HG03432 (cell line): ENCODE results near the gene TMED4.
"Not testable (repeated sequence)": the region's sequence is repeated elsewhere in the genome, so short reads cannot be mapped to it uniquely, and the experiment has no call there.

ENCODE experiments used
- ATAC-seq: cut with Tn5 transposase; IDR thresholded peaks from one replicate; pipeline ENCODE4 v1.9.1; 2021; ENCODE audit warnings: mild to moderate bottlenecking, moderate library complexity; ENCODE audit not compliant: unreplicated experiment

TMED4 gene

GRCh38 chr7:44569959-44570358, 12.1 kb downstream of the TMED4 start:
- no peak for ATAC-seq

GRCh38 chr7:44568771-44569560, 13.1 kb downstream of the TMED4 start:
- ATAC-seq: no peak

GRCh38 chr7:44567884-44568283, 14.1 kb downstream of the TMED4 start:
- no peak for ATAC-seq

DNA sequence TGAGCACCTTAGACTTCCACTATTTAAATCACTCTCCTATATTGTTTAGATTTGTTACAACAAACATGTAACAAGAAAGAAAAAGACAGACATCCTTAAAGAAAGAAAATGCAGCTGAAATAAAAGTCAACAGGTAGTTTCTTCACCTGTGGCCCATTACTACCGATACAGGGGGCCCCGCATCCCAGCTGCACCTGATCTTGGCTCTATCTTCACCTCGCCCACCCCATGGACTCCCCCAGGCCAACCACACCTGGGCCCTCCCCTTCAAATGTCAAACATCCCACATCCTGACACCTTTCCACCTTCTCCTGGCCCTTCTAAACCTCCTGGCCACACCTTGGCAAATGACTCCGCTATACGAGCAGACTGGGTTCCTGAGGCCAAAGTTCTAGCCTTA, 15.4 kb downstream of the TMED4 start:
- ATAC-seq: no peak

- ATAC-seq: peak; percentile 40
Measured at GRCh38 chr7:44565795-44566559, 16.1 kb downstream of the TMED4 start.

DNA sequence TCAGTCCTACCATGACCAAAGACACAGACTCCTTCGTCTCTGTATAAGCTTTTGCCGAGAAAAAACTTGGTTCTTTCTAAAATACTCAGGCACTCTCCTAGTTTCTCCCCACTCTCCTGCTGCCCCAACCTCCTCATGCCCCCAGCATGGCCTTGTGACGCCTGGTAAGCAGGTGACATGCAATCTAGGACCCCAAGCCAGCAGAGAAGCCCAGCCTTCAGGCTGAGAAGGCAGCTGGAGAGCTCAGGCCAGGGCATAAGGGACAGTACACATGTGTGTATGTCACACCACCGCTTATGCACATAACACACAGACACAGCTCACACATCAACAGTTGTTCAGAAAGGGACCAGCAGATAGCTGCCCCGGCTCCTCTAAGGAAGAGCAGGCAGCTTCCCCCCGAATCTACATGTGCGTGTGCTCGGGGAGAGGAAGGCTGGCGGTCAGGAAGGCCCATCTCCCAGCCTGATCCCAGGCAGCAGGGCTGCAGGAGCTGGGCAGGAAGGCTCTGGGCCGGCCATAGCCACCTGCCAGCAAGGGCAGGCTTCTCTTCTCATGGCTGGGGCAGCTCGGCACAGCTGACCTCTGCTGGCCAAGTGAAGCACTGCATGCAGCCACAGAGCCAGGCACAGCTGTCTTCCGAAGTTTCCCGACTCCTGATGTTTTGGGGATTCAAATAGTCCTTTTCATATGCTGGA, 16.8 kb downstream of the TMED4 start:
- peak; percentile 81 for ATAC-seq

- no peak for ATAC-seq
Measured at GRCh38 chr7:44564606-44565005, 17.4 kb downstream of the TMED4 start.

GRCh38 chr7:44563171-44563679, 18.8 kb downstream of the TMED4 start:
- no peak for ATAC-seq

DNA sequence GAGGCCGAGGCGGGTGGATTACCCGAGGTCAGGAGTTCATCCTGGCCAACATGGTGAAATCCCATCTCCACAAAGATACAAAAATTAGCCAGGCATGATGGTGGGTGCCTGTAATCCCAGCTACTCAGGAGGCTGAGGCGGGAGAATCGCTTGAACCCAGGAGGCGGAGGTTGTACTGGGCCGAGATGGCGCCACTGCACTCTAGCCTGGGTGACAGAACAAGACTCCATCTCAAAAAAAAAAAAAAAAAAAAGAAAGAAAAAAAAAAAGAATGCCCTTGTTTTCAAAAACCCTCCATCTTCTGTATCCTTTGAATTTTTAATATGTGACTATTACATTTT, 19.4 kb downstream of the TMED4 start:
- ATAC-seq: not testable (repeated sequence)

DNA sequence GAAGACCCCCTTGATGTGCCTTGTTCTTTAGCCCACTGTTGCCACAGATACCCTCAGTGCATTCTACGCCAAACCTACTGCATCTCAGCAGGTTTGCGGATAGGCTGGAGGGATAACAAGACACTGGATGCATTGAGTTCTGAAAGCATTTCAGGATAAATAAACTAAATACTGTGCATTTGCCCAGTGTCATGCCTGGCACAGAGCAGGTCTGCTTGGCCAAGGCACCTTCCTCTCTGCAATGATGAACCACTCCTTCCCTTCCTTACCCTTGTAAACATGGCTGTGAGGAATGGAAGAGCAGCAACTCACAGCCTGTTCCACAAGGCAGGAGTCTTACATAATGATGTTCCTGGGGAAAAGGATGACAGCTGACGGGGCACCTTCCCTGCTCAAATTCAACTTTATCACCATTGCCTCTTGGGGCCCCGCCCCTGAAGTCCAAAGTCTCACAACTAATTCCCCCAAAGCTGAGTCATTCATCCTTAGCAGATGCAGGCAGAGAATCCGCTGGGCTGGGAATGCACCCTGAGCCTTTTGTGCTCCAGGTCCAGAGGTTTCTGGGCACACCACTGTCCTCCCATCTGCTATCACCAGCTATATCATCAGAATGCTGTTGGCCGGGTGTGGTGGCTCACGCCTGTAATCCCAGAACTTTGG, 19.9 kb downstream of the TMED4 start:
- no peak for ATAC-seq

DNA sequence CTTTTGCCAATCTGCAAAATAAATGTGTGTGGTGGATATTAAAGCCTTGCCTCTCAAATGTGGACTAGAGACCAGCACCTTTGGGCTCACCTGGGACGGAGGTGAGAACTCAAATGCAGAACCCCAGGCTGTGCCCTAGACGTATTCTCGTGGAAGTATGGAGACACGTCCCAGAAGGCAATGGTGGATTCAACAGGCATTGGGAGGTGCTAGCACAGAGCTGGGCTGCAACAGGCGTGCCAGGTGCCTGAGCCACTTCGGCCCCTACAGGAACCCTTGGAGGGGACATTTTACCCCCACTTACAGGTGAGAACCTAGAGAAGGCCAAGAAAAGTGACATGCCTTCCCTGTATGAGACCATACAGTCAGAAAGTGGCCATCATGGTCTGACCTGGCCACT, 20.6 kb downstream of the TMED4 start:
- no peak for ATAC-seq

- no peak for ATAC-seq
Measured at GRCh38 chr7:44559485-44559884, 22.5 kb downstream of the TMED4 start.

- no peak for ATAC-seq
Measured at GRCh38 chr7:44557485-44557884, 24.5 kb downstream of the TMED4 start.

GRCh38 chr7:44555350-44555749, 26.7 kb downstream of the TMED4 start:
- ATAC-seq: no peak

- ATAC-seq: not testable (repeated sequence)
Measured at GRCh38 chr7:44552473-44553005, 29.5 kb downstream of the TMED4 start.

DNA sequence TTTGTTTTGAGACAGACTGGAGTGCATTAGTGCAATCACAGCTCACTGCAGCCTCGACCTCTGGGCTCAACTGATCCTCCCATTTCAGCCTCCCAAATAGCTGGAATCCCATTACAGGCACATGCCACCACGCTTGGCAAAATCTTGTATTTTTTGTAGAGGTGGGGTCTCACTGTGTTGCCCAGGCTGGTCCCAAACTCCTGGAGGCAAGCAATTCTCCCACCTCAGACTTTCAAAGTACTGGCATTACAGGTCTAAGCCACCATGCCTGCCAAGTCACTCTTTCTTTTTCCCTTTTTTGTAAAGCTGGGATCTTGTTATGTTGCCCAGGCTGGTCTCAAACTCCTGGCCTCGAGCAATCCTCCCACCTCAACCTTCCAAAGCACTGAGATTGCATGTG, 32.6 kb downstream of the TMED4 start:
- ATAC-seq: no peak

DNA sequence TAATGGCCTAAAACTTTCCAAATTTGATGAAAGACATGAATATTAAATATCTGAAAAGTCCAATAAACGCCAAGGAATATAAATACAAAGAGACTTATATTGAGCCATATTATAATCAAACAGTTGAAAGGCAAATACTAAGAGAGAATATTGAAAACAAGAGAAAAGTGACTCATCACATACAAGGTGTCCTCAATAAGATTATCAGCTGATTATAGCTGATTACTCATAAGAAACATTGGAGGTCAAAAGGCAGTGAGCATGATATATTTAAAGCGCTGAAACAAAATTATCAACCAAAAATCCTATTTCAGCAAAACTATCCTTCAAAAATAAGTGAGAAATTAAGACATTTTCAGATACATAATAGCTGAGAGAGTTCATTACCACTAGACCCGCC, 33.1 kb downstream of the TMED4 start:
- ATAC-seq: no peak

- no peak for ATAC-seq
Measured at GRCh38 chr7:44547536-44548231, 34.3 kb downstream of the TMED4 start.

- ATAC-seq: no peak
Measured at GRCh38 chr7:44541876-44542610, 40.0 kb downstream of the TMED4 start.
